Hepatic stellate cell (primary cell): ENCODE results near the gene JDP2.

Experiments
- DNase-seq: peaks from one replicate; pipeline ENCODE4 v3.0.0; 2011; ENCODE audit warnings: low spot score

Gene JDP2

GRCh38 chr14:75409316-75410205, 18.3 kb upstream of the JDP2 start:
- no peak for DNase-seq

GRCh38 chr14:75411214-75411540, 16.6 kb upstream of the JDP2 start:
- no peak for DNase-seq

DNA sequence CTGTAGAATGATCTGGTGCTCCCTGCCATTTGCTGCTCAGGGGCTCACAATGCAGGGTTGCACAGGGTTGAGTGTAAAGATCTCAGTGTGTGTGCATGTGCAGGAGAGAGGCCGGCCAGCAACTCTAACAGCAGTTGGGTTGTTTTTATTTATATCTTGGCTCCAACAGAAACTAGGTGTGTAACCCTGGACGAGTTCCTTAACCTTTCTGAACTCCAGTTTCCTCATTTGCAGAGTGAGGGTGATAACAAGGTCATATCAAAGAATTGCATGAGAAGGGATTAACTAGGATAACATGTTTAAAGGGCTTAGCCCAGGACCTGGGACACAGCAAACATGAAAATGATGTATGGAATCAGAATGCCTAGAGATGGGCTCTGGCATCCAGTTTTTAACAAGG, 14.8 kb upstream of the JDP2 start:
- DNase-seq, result no peak

- no peak for DNase-seq
Measured at GRCh38 chr14:75417674-75418073, 10.1 kb upstream of the JDP2 start.

GRCh38 chr14:75418850-75419768, 8.7 kb upstream of the JDP2 start:
- no peak for DNase-seq

DNA sequence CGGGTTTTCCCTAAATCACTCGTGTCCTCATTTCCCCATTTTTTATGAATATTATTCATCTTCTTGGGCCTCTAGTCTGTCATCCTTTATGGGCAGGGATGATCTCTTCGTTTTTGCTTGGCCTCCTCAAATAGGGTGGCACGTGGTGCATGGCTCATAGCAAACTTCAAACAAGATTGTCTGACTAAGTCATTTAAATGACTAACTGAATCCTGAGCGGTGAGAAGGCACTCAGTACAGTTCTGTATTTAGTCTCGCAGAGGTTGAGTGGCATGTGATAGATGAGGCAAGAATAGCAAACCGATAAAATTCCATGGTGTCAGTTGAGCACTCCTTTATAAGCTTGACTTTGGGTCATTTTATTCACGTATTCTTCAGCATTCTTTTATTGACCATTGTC, 5.7 kb upstream of the JDP2 start:
- DNase-seq, result peak; percentile 44

DNA sequence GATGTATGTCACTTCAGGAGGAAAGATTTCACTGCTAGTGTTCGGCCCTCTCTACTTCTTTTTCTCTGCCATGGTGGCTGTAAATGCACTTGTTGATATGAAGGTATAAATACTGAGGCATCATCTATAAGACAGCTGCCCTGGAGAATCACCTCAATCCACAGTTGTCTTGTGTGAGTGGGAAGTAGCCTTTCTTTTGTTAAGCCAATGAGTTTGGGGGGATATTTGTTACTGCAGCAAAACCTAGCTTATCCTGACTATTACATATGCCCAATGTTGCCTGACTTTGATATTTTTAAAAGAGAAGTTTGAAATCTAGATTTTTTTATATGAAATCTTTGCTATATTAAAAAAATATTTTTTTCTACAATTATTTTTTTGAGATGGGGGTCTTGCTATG, 3.3 kb upstream of the JDP2 start:
- DNase-seq, result no peak

DNA sequence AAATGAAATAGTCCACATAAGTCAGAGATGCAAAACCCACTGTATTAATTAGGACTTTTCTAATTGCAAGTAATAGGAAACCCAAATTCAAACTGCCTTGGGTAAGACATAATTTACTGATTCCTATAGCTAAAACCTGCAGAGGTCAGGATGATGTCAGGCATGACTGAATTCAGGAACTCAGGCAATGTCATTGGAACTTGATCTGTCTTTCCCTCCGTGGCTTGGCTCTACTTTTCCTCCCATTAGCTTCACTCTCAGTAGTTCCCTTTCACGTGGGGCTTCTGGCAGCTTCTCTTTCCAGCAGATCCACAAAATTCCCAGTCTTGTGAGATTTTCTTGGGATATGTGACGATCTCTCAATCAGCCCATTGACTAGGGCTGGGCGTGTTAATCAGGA, 2.4 kb upstream of the JDP2 start:
- no peak for DNase-seq

GRCh38 chr14:75426332-75427125, 1.3 kb upstream of the JDP2 start:
- no peak for DNase-seq

GRCh38 chr14:75427126-75427481, 718 bp upstream of the JDP2 start:
- no peak for DNase-seq

DNA sequence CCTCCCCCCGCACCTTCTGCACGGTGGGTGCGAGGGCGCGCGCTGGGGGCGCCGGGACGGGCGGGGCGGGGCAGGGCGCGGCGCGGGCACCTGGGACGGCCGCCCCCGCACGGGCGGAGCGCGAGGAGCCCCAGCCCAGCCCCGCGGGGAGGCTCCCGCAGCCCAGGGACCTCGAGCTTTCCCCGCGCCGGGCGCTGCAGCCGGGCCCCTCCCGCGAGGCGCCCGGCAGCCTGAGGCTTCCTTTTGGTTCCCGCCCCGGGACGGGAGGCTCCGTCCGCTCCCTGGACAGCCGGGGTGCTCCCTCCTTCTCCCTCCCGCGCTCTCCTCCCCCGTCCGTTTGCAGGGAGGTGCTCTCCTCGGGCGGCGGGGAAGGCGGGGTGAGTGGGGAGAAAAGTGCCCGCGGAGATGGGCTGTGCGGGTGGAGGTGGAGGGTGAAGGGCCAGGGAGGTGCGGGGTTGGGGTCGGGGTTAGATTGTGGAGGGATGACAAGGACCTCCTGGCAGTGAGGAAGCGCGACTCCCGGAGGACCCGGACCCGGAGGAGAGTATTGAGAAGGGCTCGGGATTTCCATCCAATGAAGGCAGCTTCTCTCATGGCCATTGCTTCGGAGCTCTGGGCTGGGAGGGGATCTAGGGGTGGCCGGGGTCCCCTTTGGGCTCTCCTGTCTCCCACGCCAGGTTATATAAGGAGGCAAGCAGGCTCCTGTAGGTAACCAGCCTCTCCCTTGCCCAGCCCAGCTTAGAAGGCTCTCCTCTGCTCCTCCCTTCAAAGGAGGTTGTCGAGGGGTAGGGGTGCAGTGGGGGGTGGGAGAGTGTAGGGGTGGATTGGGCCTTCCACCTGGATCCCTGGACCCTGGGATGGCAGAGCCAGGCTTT, 645 bp downstream of the JDP2 start:
- peak; percentile 69 for DNase-seq

GRCh38 chr14:75429562-75429961, 1.7 kb downstream of the JDP2 start:
- DNase-seq, result no peak

DNA sequence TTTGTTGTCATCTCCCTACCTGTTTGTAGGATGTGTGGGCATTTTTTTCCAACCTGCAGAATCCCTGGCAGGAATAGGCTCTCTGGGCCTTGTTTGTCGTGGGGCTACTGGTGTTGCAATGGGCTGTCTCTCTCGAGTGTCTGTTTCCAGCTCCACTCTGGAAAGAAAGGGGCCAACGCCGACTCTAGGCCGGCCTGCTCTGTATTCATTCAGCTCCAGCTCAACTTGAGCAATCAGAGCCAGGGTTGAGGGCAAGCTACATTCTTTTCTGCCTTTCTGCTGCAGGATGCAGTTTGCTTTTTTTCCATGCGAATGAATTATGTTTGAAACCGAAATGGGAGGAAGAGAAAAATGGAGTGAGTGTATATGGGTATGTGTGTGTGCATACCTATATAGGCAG, 2.3 kb downstream of the JDP2 start:
- peak; percentile 38 for DNase-seq

DNA sequence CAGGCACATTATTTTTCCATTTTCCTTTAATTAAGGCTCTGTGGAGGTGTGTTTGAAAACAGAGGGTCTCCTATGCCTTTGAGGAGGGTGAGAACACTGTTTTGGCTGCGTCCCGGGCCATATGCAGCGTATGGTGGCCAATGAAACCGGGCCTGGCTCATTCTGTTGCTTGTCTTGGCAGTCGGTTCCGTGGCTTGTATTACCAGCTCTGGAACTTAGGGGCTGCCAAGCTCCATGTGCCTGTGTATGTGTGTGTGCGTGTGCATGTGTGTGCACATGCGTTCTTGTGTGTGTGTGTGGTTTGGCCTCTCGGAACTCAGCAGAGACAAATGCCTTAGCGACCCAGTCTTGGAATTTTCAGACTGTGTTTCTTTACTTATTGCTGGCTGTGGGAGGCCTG, 2.7 kb downstream of the JDP2 start:
- no peak for DNase-seq

DNA sequence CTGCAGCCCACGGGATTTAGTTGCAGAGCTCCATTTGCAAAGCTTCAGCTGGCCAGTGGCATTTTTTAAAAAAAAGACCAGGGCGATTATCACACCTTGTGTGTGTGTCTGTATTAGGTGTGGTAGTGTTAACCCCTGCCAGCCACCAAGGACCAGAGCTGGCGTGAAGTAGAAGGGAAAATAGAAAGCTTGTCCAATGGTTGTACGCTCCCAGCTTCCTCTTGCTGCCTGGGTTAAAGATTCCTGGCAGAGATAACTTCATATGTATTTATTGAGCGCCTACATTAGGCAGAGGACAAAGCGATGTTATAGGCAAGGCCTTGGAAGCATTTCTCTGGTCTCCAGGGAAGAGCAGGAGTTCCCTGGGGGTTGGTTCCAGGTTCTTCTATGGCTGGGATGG, 3.2 kb downstream of the JDP2 start:
- DNase-seq, result no peak

GRCh38 chr14:75431827-75432226, 4.0 kb downstream of the JDP2 start:
- DNase-seq, result no peak

- no peak for DNase-seq
Measured at GRCh38 chr14:75432411-75432810, 4.6 kb downstream of the JDP2 start.

DNA sequence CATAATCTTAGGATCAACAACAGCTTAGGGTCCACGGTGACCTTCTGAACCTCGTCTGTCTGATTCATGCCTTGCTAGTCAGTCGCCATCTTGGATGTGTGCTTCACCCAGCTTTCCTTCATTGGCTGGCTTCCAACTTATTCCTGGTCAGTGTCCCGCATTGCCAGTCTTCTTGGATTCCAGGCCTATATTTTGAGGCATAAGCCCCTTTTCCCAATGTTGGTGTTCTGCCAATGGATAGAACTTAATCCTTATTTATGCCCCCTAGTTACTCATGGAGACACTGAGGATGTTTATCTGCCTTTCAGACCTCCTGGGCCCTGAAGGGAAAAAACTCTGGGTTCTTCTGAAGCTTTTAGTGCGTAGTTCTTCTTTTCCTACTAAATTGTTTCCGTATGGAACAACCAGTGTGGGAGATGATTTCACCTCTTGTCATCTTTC, 5.8 kb downstream of the JDP2 start:
- DNase-seq, result no peak

DNA sequence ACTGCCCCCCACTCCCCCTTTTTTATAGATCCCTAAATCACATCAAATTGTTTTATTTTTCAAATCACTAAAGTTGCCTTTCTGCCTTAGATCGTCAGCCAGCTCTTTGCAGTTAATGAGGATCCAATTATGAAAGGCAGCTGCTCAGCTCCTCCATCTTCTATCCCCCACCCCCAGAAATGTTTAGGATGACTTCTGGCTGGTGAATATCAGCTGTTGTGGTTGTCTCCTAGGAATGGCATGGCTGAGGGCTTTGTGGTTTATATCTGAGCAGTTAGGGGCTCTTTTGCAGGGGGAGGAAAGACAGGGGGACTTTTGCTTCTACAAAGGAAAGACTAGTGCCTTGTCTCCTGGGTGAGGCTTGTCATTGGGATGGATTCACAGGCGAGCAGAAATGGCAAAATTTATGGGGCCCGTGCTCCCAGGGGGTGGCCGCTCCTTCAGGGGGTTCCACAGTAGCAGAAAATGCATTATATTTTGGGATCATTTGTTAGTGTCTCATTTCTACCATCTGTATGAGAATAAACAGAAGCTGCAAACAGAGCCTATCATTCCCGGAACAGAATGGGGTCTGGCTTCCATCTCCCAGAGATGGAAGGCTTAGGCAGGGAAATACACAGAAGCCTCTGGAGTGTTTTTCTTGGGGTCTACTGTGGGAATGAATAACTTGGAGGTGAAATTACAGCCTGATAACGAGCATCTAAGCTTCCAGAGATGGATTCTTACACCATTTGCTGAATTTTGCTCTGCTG, 6.5 kb downstream of the JDP2 start:
- DNase-seq, result no peak

- DNase-seq, result no peak
Measured at GRCh38 chr14:75434890-75435248, 7.0 kb downstream of the JDP2 start.

GRCh38 chr14:75435473-75435872, 7.7 kb downstream of the JDP2 start:
- DNase-seq, result no peak
